ENCODE data around the gene ARF6. TPM values are rescaled to one million over a fixed set of nuclear protein-coding genes. Genes with fewer than 3 reads are reported as not detected.
A peak's percentile ranks its signal among the peaks of the same experiment; 100 is the strongest.

Gene ARF6
- total and polyA plus RNA-seq, 9 of the 15 experiments (the other 6 are each of a cell fraction or from before 2014, with no cell fraction given): 15.3 to 35.2 (median 24.9) TPM

DNA sequence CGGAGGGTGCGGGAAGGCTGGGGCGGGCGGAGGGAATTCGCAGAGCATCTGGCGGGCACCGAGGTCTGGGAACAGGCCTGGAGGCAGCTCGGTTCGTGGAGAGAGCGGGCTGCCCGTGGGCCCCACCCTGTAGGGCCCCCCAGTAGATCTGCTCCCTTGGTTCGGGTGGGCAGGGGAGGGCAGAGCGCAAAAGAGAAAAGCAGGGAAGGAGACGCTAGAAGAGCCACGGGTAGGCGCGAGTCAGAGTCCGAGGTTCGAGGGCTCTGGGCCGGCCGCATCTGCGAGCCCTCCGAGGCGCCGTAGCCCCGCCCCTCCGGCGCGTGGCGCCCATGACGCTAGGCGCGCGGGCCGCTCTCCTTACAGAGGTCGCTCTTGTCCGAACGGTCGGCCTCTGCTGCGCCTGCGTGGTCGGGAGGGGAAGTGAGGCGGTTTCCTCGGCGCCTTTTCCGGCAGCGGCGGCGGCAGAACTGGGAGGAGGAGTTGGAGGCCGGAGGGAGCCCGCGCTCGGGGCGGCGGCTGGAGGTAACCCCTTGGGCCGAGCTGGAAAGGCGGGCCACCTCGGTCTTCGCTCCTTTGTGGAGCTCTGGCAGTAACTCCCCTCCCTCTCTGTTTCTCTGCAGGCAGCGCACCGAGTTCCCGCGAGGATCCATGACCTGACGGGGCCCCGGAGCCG is at the start of gene ARF6 (continued):
- TF ChIP-seq, protein P1, sequence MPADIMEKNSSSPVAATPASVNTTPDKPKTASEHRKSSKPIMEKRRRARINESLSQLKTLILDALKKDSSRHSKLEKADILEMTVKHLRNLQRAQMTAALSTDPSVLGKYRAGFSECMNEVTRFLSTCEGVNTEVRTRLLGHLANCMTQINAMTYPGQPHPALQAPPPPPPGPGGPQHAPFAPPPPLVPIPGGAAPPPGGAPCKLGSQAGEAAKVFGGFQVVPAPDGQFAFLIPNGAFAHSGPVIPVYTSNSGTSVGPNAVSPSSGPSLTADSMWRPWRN (IDR thresholded peaks at IDR 0.05; ENCODE audit: low read depth): peak; percentile 68; the same call in 1 of the 2 replicates
- TF ChIP-seq MTA1 (IDR thresholded peaks at IDR 0.05; ENCODE audit: borderline replicate concordance): no peak; the same call in 1 of the 2 replicates
- TF ChIP-seq ETV5 (CRISPR knock-in tag; IDR thresholded peaks at IDR 0.05; ENCODE audit: low read depth): no peak
- no peak for TF ChIP-seq NR3C1 (CRISPR knock-in tag; IDR thresholded peaks at IDR 0.05)
- TF ChIP-seq, protein P2, sequence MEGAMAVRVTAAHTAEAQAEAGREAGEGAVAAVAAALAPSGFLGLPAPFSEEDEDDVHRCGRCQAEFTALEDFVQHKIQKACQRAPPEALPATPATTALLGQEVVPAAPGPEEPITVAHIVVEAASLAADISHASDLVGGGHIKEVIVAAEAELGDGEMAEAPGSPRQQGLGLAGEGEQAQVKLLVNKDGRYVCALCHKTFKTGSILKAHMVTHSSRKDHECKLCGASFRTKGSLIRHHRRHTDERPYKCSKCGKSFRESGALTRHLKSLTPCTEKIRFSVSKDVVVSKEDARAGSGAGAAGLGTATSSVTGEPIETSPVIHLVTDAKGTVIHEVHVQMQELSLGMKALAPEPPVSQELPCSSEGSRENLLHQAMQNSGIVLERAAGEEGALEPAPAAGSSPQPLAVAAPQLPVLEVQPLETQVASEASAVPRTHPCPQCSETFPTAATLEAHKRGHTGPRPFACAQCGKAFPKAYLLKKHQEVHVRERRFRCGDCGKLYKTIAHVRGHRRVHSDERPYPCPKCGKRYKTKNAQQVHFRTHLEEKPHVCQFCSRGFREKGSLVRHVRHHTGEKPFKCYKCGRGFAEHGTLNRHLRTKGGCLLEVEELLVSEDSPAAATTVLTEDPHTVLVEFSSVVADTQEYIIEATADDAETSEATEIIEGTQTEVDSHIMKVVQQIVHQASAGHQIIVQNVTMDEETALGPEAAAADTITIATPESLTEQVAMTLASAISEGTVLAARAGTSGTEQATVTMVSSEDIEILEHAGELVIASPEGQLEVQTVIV (CRISPR knock-in tag; IDR thresholded peaks at IDR 0.05; ENCODE audit: borderline replicate concordance): no peak
- no peak for TF ChIP-seq ELF4 (CRISPR knock-in tag; IDR thresholded peaks at IDR 0.05)
- TF ChIP-seq MYBL2 (IDR thresholded peaks at IDR 0.05; ENCODE audit: low read depth): no peak; the same call in 1 of the 2 replicates
- TF ChIP-seq MYBL2 (CRISPR knock-in tag; IDR thresholded peaks at IDR 0.05; ENCODE audit: borderline replicate concordance): no peak
- no peak for TF ChIP-seq ZBTB8A (IDR thresholded peaks at IDR 0.05; ENCODE audit: partially characterized antibody)
- TF ChIP-seq, protein P3, sequence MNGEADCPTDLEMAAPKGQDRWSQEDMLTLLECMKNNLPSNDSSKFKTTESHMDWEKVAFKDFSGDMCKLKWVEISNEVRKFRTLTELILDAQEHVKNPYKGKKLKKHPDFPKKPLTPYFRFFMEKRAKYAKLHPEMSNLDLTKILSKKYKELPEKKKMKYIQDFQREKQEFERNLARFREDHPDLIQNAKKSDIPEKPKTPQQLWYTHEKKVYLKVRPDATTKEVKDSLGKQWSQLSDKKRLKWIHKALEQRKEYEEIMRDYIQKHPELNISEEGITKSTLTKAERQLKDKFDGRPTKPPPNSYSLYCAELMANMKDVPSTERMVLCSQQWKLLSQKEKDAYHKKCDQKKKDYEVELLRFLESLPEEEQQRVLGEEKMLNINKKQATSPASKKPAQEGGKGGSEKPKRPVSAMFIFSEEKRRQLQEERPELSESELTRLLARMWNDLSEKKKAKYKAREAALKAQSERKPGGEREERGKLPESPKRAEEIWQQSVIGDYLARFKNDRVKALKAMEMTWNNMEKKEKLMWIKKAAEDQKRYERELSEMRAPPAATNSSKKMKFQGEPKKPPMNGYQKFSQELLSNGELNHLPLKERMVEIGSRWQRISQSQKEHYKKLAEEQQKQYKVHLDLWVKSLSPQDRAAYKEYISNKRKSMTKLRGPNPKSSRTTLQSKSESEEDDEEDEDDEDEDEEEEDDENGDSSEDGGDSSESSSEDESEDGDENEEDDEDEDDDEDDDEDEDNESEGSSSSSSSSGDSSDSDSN (IDR thresholded peaks at IDR 0.05; ENCODE audit: borderline replicate concordance in 1 of 2, low read depth in 2 of 2, low read length in 2 of 2): peak in 1 of 2 experiments; percentile 43; a peak in 2 of 4 replicates
- no peak for TF ChIP-seq RBM39 (optimal IDR thresholded peaks at IDR 0.05; ENCODE audit: low read depth, low read length)
- peak; percentile 90 to 92 for TF ChIP-seq NRF1 (conservative IDR thresholded peaks at IDR 0.05 in 1 of 2, IDR thresholded peaks at IDR 0.05 in 1 of 2)
- no peak for TF ChIP-seq HBP1 (CRISPR knock-in tag; IDR thresholded peaks at IDR 0.05)
- TF ChIP-seq USF2 (CRISPR knock-in tag; IDR thresholded peaks at IDR 0.05): 0 out of 2 replicates have a peak, but pooled peaks have one; percentile 2
- 0 out of 2 replicates have a peak, but pooled peaks have one; percentile 10 for TF ChIP-seq KLF16 (IDR thresholded peaks at IDR 0.05)
- peak in 2 of 3 experiments; percentile 73 to 83 for TF ChIP-seq YY1 (IDR thresholded peaks at IDR 0.05; ENCODE audit: borderline replicate concordance in 1 of 3, control insufficient read depth in 1 of 3, extremely low read depth in 1 of 3, insufficient read depth in 3 of 3, insufficient read length in 1 of 3, insufficient replicate concordance in 2 of 3, low read depth in 1 of 3, low read length in 2 of 3)
- TF ChIP-seq TAF1 (IDR thresholded peaks at IDR 0.05; ENCODE audit: control insufficient read depth, extremely low read depth, insufficient read depth, low read length, severe bottlenecking): peak; percentile 93
- 0 out of 2 replicates have a peak, but pooled peaks have one; percentile 16 for TF ChIP-seq NR4A1 (CRISPR knock-in tag; IDR thresholded peaks at IDR 0.05)
- TF ChIP-seq NR4A1 (tag; IDR thresholded peaks at IDR 0.05): no peak

All from K562 (cell line).